T-helper 2 cell treated with Interferon-gamma antibody and Interleukin-4, amounts not matched to agents 100 ng/mL and 5 ng/mL, for 36 hours (primary cell): ENCODE measurements around the gene IDH2. TPM values are rescaled to one million over a fixed set of nuclear protein-coding genes. Genes with fewer than 3 reads are reported as not detected.

Experiments used
- intact Hi-C: fragments of 100-400 bp; cut with micrococcal nuclease; formaldehyde crosslinking; loops from one replicate; pipeline ENCODE4 v1.15.1; 2023
- total RNA-seq: library from RNA; stranded (reverse); gene quantifications from 2 replicates; pipeline ENCODE4 v1.2.3, GENCODE V29; 2022

Gene IDH2
- total RNA-seq, 1 donor from 2014 or later, result 256 TPM

DNA sequence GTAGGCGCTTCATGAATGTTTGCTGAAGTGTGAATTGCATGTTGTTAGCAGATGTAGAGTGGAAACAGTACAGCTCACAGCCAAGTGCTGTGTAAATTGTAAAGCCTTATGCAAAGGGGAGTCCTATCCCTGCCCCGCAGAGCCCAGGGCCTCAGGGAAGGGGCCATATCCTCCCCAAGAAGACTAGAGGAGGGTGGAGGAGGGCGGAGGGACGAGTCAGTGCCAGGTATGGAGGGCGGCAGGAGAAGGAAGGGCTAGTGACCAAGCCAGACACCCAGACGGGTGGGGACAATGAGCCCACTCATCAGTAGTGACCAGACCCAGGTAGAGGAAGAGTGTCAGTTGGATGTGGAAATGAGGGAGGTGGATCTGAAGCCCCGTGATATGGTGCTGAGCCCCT is 56.0 kb downstream of the IDH2 start:
- intact Hi-C loops, result no loop called here

DNA sequence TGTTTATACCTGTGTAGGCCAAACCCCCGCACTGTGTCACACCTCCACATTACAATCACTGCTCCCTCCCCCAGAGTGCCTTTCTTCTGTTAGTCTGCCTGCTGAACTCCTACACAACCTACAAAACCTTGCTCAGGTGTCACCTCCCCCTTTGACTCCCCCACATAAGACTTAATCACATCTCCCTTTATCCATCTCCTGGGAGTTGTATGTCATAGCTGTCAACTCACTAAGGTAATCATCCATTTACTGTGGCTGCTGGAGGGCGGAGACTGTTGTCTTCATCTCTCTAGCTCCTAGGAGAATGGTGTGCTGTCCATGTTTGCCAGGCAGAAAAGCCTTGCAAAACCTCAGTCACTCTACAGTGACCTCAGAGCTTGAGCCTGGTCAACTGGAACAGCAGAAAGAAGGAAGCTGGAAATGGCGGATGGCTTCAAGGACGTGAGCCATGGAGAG is 57.3 kb downstream of the IDH2 start:
- intact Hi-C loops, result no loop called here

DNA sequence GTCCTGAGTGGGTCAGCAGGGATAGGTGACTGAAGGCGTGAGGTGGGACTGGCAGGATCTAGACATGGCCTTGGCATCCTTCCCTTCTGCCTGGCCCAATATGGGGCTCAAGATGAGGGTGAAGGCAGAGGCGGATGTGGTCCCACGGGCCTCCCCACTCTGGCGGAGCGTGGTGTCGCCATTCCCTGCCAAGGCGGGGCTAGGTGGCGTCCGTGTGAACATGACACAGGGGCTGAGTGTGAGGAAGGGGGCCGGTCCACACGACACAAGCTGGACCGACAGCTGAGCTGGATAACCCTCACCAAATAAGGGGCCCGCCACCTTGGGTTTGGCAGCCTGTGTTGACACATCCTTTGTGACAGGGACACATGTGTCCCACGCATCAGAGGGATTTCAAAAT is 58.1 kb downstream of the IDH2 start:
- intact Hi-C loops, result no loop called here

DNA sequence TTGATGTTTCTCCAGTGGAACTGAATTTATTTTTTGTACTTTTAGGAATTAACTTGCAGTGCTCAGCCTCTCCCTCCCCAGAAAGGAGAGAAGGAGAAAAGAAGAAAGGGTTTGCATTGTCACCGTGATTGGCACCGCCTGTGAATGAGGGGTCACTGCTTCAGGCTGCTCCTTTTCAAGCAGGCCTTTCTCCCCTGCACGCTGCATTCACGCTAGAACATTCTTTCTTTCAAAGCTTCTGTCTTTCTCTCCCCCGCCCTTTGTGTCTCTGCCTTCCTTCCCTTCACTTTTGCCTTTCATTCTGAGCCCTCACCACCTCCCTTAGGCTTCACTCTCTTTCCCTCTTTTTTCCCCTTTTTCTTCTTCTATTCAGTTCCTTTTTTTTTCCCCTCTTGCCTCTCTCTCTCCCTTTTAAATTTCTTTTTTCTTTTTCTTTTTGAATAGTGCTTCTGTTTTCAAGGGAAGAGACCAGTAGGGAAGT is 58.7 kb downstream of the IDH2 start:
- intact Hi-C loops, result no loop called here

DNA sequence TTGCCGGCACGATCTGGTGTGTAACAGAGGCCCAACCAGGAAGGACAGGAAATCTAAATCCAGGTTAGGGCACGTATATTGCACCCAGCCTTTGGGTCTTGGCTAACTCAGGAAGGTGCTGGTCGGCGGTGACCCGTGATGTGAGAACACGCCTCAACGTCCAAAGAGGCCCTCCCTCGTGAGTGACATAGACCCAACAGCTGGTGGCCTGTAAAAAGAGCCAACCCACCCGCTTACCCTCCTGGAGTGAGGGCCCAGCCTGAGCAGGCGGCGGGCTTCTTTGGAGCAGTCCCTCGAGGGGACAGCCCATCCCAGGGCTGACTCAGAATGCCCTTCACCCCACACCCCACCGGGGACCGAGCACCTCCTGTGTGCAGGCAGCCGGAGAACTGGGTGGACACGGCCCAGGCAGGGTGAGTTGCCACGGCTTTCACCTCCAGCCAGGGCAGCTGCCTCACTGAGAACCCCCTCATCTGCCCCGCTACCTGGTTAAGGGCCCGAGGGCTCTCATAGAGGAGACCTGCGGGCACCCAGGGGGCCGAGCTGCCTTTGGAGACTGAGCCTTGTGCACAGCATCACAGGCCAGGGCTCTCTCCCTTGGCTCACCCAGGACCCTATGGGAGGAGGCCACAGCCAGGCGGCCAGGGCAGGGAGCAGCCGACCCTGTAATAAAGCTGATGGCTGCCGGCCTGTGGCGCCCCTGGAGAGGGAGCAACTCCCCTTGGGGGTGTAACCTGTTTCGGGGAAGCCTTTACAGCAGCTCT is 59.3 kb downstream of the IDH2 start:
- intact Hi-C loops, result no loop called here

DNA sequence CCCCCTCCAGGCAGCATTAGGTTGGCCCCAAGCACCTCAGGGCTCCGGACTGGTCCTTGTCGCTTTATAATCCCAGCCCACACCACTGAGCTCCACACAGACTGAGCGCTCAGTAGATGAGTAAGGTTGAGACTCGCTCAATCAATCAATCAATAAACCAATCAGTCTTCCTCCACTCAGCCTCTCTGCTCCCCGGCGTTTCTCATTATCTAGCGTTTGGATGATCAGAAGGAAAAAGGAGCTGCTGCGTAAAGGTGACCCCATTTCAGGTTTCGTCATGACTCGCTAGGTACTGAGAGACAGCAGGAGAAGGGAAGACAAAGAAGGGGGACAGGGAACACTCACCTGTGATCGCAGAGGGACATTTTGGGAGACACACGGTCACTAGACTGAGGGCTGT is 59.9 kb downstream of the IDH2 start:
- intact Hi-C loops, result no loop called here

DNA sequence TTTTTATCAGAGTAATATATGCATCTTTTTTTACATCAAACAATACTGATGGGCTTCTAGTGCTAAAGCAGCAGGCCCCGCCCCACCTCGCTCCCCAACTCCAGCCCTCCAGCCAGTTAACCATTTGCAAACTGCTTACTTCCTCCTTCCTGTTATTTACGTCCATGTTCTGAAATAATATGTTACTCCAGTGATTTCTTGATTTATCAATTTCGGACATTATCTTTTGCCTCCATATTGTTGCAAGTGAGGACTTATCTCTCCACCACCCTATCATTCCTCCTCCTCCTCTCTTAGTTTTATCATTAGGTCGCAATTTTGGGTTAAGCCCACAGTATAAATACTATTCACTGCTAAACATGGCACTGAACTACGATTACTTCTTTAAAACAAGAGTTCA is 61.6 kb downstream of the IDH2 start:
- intact Hi-C loops, result no loop called here

DNA sequence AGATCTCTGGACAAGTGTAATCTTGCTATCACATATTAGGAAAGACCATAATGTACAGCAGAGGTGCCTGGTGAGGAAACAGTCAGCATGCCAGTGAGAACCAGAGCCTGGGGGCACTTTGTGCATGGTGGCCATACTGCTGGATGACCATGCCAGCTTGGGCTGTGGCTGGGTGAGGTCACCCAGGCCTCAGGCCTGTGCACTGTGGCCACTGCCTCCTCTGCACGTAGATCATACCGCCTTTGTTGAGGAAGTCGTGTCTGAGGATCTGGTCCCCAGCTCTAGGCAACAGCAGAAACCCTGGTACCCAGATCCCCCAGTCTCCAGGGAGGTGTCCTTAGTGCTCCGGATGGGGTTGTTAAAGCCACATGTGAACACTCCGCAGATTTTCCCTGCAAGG is 62.3 kb downstream of the IDH2 start:
- intact Hi-C loops, result loop anchor here (10.0 kb wide), 1 partner anchor 55 kb away; no protein-coding TSS in a partner anchor

DNA sequence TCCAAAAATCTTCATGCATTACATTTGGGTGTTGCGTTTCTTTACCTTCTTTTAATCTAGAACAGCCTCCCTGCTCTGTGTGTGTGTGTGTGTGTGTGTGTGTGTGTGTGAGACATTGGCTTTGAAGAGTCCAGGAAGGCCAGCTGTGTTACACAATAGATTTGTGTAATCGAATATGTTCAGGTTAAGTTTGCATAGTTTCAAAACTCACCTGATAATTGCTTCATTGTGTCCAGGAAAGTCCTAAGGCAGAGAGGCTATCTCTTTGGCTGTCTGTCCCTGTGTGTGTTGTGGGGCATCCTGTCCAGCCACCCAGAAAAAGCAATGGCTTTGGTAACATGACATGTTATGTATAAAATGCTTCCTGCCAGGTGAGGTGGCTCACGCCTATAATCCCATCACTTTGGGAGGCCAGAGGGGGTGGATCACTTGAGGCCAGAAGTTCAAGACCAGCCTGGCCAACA is 63.6 kb downstream of the IDH2 start:
- intact Hi-C loops, result loop anchor here (10.0 kb wide), 1 partner anchor 56 kb away; no protein-coding TSS in a partner anchor

DNA sequence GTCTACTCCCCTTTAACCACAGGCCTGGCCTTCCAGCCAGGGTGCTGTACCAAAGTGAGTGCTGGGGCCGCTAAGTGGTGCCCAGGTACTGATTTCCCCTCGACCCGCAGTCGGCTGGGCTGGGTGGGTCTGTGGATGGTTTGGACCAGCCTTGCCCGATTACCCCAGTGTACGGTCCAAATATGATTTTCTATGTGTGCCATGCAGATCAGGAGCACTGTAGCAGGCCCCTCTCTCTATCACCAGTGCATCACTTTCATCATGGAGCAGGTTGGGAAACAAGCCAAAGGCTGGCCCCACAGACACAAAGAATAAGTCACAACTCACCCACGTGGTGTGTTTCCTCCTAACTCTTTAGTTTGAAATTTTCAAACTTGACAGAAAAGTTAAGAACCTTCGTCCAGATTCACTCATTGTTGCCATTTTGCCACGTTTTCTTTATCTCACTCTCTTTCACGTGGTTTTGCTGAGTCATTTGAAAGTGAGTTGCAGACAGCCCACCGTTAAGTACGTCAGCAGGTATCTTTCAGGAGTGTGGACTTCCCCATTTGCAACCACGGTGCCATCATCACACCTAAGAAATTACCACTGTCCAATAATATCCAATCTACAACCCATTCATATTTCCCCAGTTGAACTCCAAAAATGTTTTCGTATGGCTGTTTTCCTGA is 64.2 kb downstream of the IDH2 start:
- intact Hi-C loops, result loop anchor here (10.0 kb wide), 1 partner anchor 57 kb away; no protein-coding TSS in a partner anchor

DNA sequence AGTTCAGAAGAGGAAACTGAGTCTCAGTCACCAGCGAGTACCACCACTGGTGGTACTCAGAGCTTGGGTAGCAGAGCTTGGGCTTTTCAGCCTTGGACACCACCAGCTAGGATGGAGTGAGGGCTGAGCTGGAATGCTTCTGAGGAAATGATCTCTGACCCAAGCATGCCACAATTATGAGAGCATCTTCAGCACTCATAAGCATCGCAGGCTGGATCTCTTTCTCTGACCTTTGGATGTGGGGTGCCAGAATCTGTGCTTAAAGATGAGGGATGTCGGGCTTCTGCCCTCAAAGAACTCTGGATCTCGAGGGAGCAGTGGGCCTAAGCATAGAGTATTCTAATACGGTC is 64.8 kb downstream of the IDH2 start:
- intact Hi-C loops, result loop anchor here (10.0 kb wide), 1 partner anchor 57 kb away; no protein-coding TSS in a partner anchor

DNA sequence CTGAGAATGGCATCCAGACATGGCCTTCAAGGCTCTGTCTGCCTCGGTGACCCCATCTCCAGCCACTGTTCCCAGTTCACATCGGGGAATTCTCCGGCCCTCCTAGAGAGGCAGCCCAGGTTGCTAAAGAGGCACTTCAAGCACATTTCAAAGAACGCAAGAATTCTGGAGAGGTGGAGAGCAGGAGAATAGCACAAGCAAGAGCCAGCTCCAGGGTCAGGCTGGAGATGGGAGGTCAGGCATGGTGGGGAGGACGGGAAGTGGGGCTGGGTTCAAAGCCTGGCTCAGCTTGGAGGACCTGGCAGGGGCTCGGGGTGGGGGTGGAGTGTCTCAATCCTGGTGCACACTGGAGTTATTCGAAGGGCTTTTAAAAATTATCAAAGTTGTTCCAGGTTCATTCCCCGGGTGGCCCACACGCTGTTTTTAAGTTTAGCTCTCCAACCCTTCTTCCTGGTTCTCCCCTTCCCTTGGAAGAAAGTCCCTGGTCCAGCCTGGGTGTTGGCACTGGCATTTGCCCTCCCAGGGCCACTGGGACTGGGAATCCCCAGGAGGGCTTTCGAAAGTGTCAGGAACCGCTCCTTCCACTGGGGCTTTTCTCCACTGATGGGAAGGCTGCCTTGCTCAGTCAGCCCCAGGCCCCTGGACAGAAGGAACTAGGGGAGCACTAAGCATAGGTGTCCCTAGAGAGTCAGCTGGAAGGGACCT is 65.3 kb downstream of the IDH2 start:
- intact Hi-C loops, result loop anchor here (10.0 kb wide), 1 partner anchor 58 kb away; no protein-coding TSS in a partner anchor

DNA sequence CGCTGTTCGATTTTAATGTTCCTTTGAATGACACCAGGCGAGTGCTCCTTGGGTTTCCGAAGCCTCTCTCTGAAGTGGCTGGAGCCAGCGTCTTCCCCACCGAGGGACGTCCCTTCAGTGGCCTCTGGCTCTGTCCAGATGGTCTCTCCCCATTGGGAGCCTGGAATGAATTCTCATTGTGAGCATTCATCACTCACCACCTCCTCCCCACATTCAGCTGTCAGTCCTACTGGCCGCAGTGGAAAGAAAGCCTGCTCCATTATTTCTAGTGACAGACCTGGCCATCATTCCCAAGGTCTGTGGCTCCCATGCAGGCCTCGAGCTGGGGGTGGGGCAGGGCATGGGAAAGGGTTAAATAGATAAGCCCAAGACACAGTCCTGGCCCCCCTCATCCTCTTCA is 65.9 kb downstream of the IDH2 start:
- intact Hi-C loops, result loop anchor here (10.0 kb wide), 1 partner anchor 58 kb away; no protein-coding TSS in a partner anchor

DNA sequence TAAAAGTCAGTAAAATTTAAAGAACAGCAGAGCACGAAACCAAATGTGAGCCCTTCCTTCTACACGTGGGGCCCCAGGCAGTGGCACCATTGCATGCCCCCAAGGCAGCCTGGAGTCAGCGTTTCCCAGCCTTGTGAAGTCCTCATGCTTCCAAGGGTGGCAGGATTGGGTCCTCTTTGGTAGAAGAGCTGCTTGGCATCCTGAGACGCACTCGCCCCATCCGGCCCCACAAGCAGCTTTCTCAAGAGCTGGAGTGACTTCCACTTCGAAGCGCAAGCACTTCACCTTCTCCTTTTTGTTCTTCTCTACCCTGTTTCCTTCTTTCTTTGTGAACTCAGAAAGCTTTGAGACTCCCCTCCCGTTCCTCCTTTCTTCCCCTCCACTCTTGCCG is 66.4 kb downstream of the IDH2 start:
- intact Hi-C loops, result loop anchor here (10.0 kb wide), 1 partner anchor 59 kb away; no protein-coding TSS in a partner anchor

DNA sequence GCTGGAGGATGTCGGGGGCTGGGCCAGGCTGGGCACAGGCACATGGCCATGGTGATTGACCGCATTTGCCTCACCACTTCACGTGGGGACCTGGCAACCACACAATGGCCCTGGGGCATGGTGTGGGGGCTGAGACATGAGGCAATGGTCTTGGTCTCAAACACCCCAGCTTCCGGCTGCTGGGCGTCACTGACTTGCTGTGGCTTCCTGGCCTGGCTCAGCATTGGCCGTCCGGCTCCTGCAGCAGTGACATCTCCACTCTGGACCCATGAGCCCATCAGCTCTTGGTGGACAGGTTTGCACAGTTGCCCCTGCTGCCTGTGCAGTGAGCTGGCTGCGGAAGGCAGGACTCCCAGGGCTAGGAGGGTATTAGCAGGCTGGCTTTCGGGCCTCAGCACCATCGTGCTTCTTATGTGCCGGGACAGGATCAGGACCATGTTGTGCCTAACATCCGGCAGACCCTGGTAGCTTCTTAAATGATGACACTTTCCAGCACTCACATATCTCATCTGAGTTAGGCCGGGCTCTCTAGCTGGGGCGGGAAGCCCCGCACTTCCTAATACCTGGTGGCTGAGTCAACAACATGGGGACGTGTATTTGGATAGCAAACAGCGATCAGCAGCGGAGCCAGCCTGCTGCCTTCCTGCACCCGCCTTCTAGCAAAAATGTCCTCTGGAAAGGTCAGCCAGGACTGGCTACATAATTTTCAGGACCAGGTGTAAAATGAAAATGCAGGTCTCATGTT is 67.0 kb downstream of the IDH2 start:
- intact Hi-C loops, result loop anchor here (10.0 kb wide), 1 partner anchor 60 kb away; no protein-coding TSS in a partner anchor

DNA sequence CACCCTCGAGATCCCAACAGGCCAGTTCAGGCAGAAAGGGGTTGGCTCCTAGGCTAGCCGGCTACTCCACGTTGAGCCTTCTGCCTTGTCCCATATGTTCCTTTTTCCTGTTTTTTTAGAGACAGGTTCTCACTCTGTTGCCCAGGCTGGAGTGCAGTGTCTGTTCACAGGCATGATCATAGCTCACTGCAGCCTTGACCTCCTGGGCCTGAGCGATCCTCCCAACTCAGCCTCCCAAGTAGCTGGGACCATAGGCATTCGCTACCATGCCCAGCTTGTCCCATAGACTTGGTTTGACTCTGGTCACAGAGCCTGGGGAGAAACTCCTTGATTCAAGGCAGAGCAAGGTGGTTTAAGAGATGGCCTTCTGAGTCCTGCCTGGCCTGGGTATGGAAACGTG is 68.8 kb downstream of the IDH2 start:
- intact Hi-C loops, result loop anchor here (10.0 kb wide), 1 partner anchor 61 kb away; no protein-coding TSS in a partner anchor

Other genes with a start within 250 kb of the IDH2 start
- gene AP3S2, start 208.5 kb downstream of the IDH2 start, total RNA-seq, result 30.0 and 32.3 TPM in 2 replicates
- not detected in 2 replicates for gene ARPIN, start 189.5 kb downstream of the IDH2 start, total RNA-seq
- gene ZNF710, start 101.1 kb downstream of the IDH2 start, total RNA-seq, result 25.5 and 27.5 TPM in 2 replicates
- 19.0 and 20.3 TPM in 2 replicates for gene SEMA4B, start 98.9 kb upstream of the IDH2 start, total RNA-seq
- 125 TPM in 2 replicates for gene CIB1, start 131.5 kb upstream of the IDH2 start, total RNA-seq
- gene GDPGP1, start 131.7 kb upstream of the IDH2 start, total RNA-seq, result 13.1 and 14.5 TPM in 2 replicates
- 0.34 and 1.1 TPM in 2 replicates for gene TTLL13, start 147.1 kb upstream of the IDH2 start, total RNA-seq
- 30.0 and 31.8 TPM in 2 replicates for gene NGRN, start 163.2 kb upstream of the IDH2 start, total RNA-seq
- gene ZNF774, start 249.8 kb upstream of the IDH2 start, total RNA-seq, result 1.8 and 1.9 TPM in 2 replicates